DND-41 (cell line): ENCODE measurements around the gene ESRP2.

Experiments used
- ATAC-seq: fragments of 200-7000 bp; cut with Tn5 transposase; 3 replicates; pipeline ENCODE4 v1.9.1; 2021; ENCODE audit warnings: low read depth; ENCODE audit not compliant: insufficient read depth
- DNase-seq: peaks from one replicate; pipeline ENCODE4 v3.0.0-alpha.2; 2020
- H2AFZ ChIP-seq: 2 replicates; pipeline ENCODE4 v1.6.0; 2012; ENCODE audit warnings: low read depth, low read length
- H3K27ac ChIP-seq: 2 replicates; pipeline ENCODE4 v1.5.1; 2012; ENCODE audit warnings: low read length, inconsistent platforms
- H3K27me3 ChIP-seq: fragments of 200-600 bp; sonication (generic); 2 replicates; pipeline ENCODE4 v1.6.0; 2012; ENCODE audit warnings: low read length, mild to moderate bottlenecking, inconsistent platforms; ENCODE audit not compliant: insufficient read depth, poor library complexity
- H3K36me3 ChIP-seq: 2 replicates; pipeline ENCODE4 v1.5.1; 2012; ENCODE audit warnings: low read length, inconsistent platforms; ENCODE audit not compliant: insufficient read depth
- H3K4me1 ChIP-seq: 2 replicates; pipeline ENCODE4 v1.5.1; 2012; ENCODE audit warnings: mild to moderate bottlenecking, low read length; ENCODE audit not compliant: insufficient read depth
- H3K4me2 ChIP-seq: 2 replicates; pipeline ENCODE4 v1.6.0; 2012; ENCODE audit warnings: mild to moderate bottlenecking, moderate library complexity, low read length, inconsistent platforms; ENCODE audit not compliant: insufficient read depth
- H3K4me3 ChIP-seq, 2 experiments: fragments of 200-600 bp in 1 of 2; shearing (Covaris generic) in 1 of 2; 2 replicates each; pipeline ENCODE4 v1.5.1; 2012 to 2016; ENCODE audit warnings: inconsistent platforms in 2 of 2, low read length in 2 of 2, mild to moderate bottlenecking in 2 of 2, low read depth in 1 of 2, moderate library complexity in 1 of 2
- H3K79me2 ChIP-seq: 2 replicates; pipeline ENCODE4 v1.6.0; 2012; ENCODE audit warnings: low read length, inconsistent platforms; ENCODE audit not compliant: insufficient read depth
- H3K9ac ChIP-seq: 2 replicates; pipeline ENCODE4 v1.6.0; 2012; ENCODE audit warnings: low read depth, mild to moderate bottlenecking, inconsistent platforms, low read length, moderate library complexity
- H3K9me3 ChIP-seq: 2 replicates; pipeline ENCODE4 v1.5.1; 2012; ENCODE audit warnings: low read length, moderate library complexity, mild to moderate bottlenecking, inconsistent platforms; ENCODE audit not compliant: insufficient read depth, severe bottlenecking
- H4K20me1 ChIP-seq: 2 replicates; pipeline ENCODE4 v1.6.0; 2012; ENCODE audit warnings: low read length; ENCODE audit not compliant: insufficient read depth
- EZH2 ChIP-seq: IDR thresholded peaks from 3 replicates; pipeline ENCODE4 v1.6.1; 2012; ENCODE audit warnings: borderline replicate concordance, low read depth, mild to moderate bottlenecking, moderate library complexity, low read length, inconsistent platforms; ENCODE audit not compliant: severe bottlenecking
- TF ChIP-seq, protein P1 (sequence below): IDR thresholded peaks from 2 replicates; pipeline ENCODE4 v1.5.1; 2012; ENCODE audit warnings: borderline replicate concordance, low read length, moderate library complexity, mild to moderate bottlenecking; ENCODE audit not compliant: poor library complexity, severe bottlenecking; ENCODE audit errors: extremely low read depth

ESRP2 gene

DNA sequence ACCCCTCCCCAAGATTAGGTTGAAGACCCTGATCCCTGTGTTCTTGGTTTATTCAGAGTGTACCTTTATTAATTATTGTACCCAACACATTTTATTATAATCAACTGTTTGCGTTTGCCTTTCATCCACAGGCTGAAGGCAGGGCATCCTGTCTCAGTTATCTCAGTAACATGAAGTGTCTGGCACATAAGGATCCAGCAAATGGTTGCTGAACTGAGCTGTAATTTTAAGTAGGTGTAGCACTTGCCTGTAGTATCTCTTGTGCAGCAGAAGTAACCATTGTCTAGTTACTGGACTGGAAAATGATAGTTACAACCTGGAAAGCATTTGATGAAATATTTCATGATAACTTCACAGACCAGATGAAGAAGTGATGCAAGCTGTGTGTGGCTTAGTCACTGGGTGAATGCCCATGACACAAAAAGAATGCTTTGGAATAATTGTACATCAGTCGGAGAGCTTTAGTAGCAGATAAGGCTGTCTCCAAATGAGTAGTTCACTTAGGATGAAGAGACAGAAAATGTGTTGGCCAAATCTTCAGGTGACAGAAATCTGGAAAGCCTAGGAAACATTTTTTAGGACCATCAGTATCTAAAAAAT lies 56.6 kb downstream of the ESRP2 start:
- Histone ChIP-seq H3K4me3 (no peak overlapping the region), H3K79me2 (no peaks in the 10 kb centered on the region), H2AFZ (no peak overlapping the region), H3K4me1 (no peaks in the 10 kb centered on the region), H3K9me3 (no peaks in the 10 kb centered on the region), H3K9ac (no peak overlapping the region), H3K27ac (no peak overlapping the region), H3K27me3 (no peaks in the 10 kb centered on the region), H3K36me3 (peaks cover 83% of the 10 kb centered on the region), H3K4me2 (no peak overlapping the region), H4K20me1 (no peaks in the 10 kb centered on the region)
- TF ChIP-seq, protein P1, sequence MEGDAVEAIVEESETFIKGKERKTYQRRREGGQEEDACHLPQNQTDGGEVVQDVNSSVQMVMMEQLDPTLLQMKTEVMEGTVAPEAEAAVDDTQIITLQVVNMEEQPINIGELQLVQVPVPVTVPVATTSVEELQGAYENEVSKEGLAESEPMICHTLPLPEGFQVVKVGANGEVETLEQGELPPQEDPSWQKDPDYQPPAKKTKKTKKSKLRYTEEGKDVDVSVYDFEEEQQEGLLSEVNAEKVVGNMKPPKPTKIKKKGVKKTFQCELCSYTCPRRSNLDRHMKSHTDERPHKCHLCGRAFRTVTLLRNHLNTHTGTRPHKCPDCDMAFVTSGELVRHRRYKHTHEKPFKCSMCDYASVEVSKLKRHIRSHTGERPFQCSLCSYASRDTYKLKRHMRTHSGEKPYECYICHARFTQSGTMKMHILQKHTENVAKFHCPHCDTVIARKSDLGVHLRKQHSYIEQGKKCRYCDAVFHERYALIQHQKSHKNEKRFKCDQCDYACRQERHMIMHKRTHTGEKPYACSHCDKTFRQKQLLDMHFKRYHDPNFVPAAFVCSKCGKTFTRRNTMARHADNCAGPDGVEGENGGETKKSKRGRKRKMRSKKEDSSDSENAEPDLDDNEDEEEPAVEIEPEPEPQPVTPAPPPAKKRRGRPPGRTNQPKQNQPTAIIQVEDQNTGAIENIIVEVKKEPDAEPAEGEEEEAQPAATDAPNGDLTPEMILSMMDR: no peak
- no peak for TF ChIP-seq EZH2
- ATAC-seq (no peak), DNase-seq (no peak)
